H1 (cell line): Measurements from ENCODE around the gene SH3GL2. TPM values are rescaled to one million over a fixed set of nuclear protein-coding genes. Genes with fewer than 3 reads are reported as not detected.

Source experiments
- CTCF ChIA-PET: fragments of 300-600 bp; sonication (Branson Sonifier 250); formaldehyde crosslinking; loops from one replicate; lab custom pipeline; 2021; ENCODE audit not compliant: partially characterized antibody; lab: Charles Lee
- POLR2A ChIA-PET: fragments of 300-600 bp; sonication (Branson Sonifier 250); formaldehyde crosslinking; loops from one replicate; lab custom pipeline; 2021; ENCODE audit warnings: inconsistent platforms; ENCODE audit not compliant: partially characterized antibody; lab: Charles Lee
- DNase-seq, 2 experiments: peaks; one replicate each; pipeline versions ENCODE4 v3.0.0 to v3.0.0-alpha.2; 2010 to 2022; ENCODE audit warnings: low spot score in 2 of 2, low read depth in 1 of 2, mixed read lengths in 1 of 2
- FAIRE-seq: peaks from 2 replicates; lab custom pipeline; 2011; peaks lifted over from hg19 to GRCh38; lab: Jason Lieb, UNC
- H2AFZ ChIP-seq: 2 replicates; pipeline ENCODE4 v1.8.1; 2012; ENCODE audit warnings: low read length, inconsistent platforms
- H2AK5ac ChIP-seq: 2 replicates; pipeline ENCODE4 v1.6.1; 2013; ENCODE audit warnings: low read depth, low read length
- H2BK120ac ChIP-seq: replicated peaks from 2 replicates; pipeline ENCODE3; 2013; ENCODE audit warnings: low read depth, low read length, inconsistent platforms
- H2BK12ac ChIP-seq: 2 replicates; pipeline ENCODE4 v1.6.1; 2013; ENCODE audit warnings: low read depth, low read length
- H2BK15ac ChIP-seq: 2 replicates; pipeline ENCODE4 v1.6.1; 2013; ENCODE audit warnings: low read length
- H2BK20ac ChIP-seq: 2 replicates; pipeline ENCODE4 v1.6.1; 2013; ENCODE audit warnings: low read length
- H2BK5ac ChIP-seq: 2 replicates; pipeline ENCODE4 v1.6.1; 2013; ENCODE audit warnings: low read depth, low read length
- H3K14ac ChIP-seq: 2 replicates; pipeline ENCODE4 v1.6.1; 2013; ENCODE audit warnings: inconsistent platforms; ENCODE audit not compliant: insufficient read length
- H3K18ac ChIP-seq: 2 replicates; pipeline ENCODE4 v1.6.1; 2013; ENCODE audit warnings: low read length; ENCODE audit errors: extremely low read depth
- H3K23ac ChIP-seq: 2 replicates; pipeline ENCODE4 v1.6.1; 2013; ENCODE audit warnings: inconsistent platforms; ENCODE audit not compliant: insufficient read length
- H3K23me2 ChIP-seq: 2 replicates; pipeline ENCODE4 v1.6.1; 2013; ENCODE audit warnings: low read depth, low read length
- H3K27ac ChIP-seq: 2 replicates; pipeline ENCODE4 v1.6.1; 2011; ENCODE audit warnings: low read depth, low read length, inconsistent platforms
- H3K27me3 ChIP-seq, 4 experiments: replicated peaks in 1 of 4; 1 replicate in 1 of 4; 2 replicates in 3 of 4; pipeline versions ENCODE4 v1.6.1 to v1.8.1; 2011 to 2013; ENCODE audit warnings: low read length in 3 of 4, mild to moderate bottlenecking in 3 of 4, inconsistent platforms in 2 of 4, mixed read lengths in 2 of 4, moderate library complexity in 1 of 4; ENCODE audit not compliant: control insufficient read depth in 3 of 4, insufficient read depth in 3 of 4; ENCODE audit errors: extremely low read depth in 1 of 4
- H3K36me3 ChIP-seq, 4 experiments: 2 replicates each; pipeline versions ENCODE4 v1.6.1 to v1.8.1; 2011 to 2013; ENCODE audit warnings: mild to moderate bottlenecking in 4 of 4, low read length in 3 of 4, moderate library complexity in 2 of 4, control low read depth in 1 of 4, inconsistent platforms in 1 of 4; ENCODE audit not compliant: insufficient read depth in 4 of 4, control insufficient read depth in 2 of 4
- H3K4ac ChIP-seq: replicated peaks from 2 replicates; pipeline ENCODE3; 2013; ENCODE audit warnings: low read length, low read depth, mixed read lengths, inconsistent platforms; ENCODE audit not compliant: insufficient read length
- H3K4me1 ChIP-seq, 4 experiments: replicated peaks in 1 of 4; 1 replicate in 1 of 4; 2 replicates in 3 of 4; pipeline versions ENCODE4 v1.6.1 to v1.8.1; 2011 to 2013; ENCODE audit warnings: low read length in 3 of 4, inconsistent platforms in 2 of 4, mixed read lengths in 1 of 4; ENCODE audit not compliant: insufficient read depth in 4 of 4, control insufficient read depth in 3 of 4
- H3K4me2 ChIP-seq, 2 experiments: 2 replicates each; pipeline versions ENCODE4 v1.6.1 to v1.8.1; 2011 to 2013; ENCODE audit warnings: low read depth in 2 of 2, low read length in 2 of 2, control low read depth in 1 of 2, inconsistent platforms in 1 of 2, mild to moderate bottlenecking in 1 of 2; ENCODE audit not compliant: insufficient read depth in 1 of 2
- H3K4me3 ChIP-seq, 4 experiments: fragments of 200-600, 300-600 bp in 1 of 4; sonication (generic), shearing (Covaris generic), sonication (Bioruptor Twin) in 1 of 4; 2 replicates each; pipeline versions ENCODE4 v1.5.1 to v1.8.1; 2011 to 2016; ENCODE audit warnings: low read length in 4 of 4, low read depth in 3 of 4, control low read depth in 2 of 4, inconsistent platforms in 2 of 4, mild to moderate bottlenecking in 2 of 4, mixed read lengths in 1 of 4, moderate library complexity in 1 of 4; ENCODE audit not compliant: insufficient read depth in 2 of 4; ENCODE audit errors: extremely low read depth in 1 of 4
- H3K56ac ChIP-seq: replicated peaks from 2 replicates; pipeline ENCODE3; 2013; ENCODE audit warnings: low read depth, mild to moderate bottlenecking, mixed read lengths, low read length, inconsistent platforms; ENCODE audit not compliant: insufficient read length
- H3K79me1 ChIP-seq: 2 replicates; pipeline ENCODE4 v1.6.1; 2013; ENCODE audit warnings: low read depth, low read length, control low read depth
- H3K79me2 ChIP-seq, 2 experiments: 2 replicates each; pipeline versions ENCODE4 v1.6.1 to v1.8.1; 2012 to 2013; ENCODE audit warnings: low read length in 2 of 2, mild to moderate bottlenecking in 2 of 2, inconsistent platforms in 1 of 2; ENCODE audit not compliant: insufficient read depth in 2 of 2, control insufficient read depth in 1 of 2
- H3K9ac ChIP-seq, 4 experiments: replicated peaks in 1 of 4; 1 replicate in 1 of 4; 2 replicates in 3 of 4; pipeline versions ENCODE4 v1.6.1 to v1.8.1; 2011 to 2013; ENCODE audit warnings: low read depth in 3 of 4, low read length in 3 of 4, control low read depth in 2 of 4, mild to moderate bottlenecking in 2 of 4, moderate library complexity in 2 of 4, inconsistent platforms in 1 of 4; ENCODE audit errors: extremely low read depth in 1 of 4
- H3K9me3 ChIP-seq, 2 experiments: 2 replicates each; pipeline versions ENCODE4 v1.6.1 to v1.8.1; 2012 to 2013; ENCODE audit warnings: mild to moderate bottlenecking in 2 of 2, moderate library complexity in 2 of 2, control low read depth in 1 of 2, inconsistent platforms in 1 of 2, low read depth in 1 of 2, low read length in 1 of 2, mixed read lengths in 1 of 2; ENCODE audit not compliant: insufficient read depth in 2 of 2
- H4K20me1 ChIP-seq, 2 experiments: replicated peaks in 1 of 2; 2 replicates each; pipeline versions ENCODE3 to v1.8.1; 2011 to 2013; ENCODE audit warnings: inconsistent platforms in 2 of 2, low read length in 2 of 2, mild to moderate bottlenecking in 1 of 2; ENCODE audit not compliant: insufficient read depth in 2 of 2, control insufficient read depth in 1 of 2
- H4K5ac ChIP-seq: 2 replicates; pipeline ENCODE4 v1.6.1; 2013; ENCODE audit warnings: low read length, low read depth, mixed read lengths, inconsistent platforms; ENCODE audit not compliant: insufficient read length
- H4K8ac ChIP-seq: 2 replicates; pipeline ENCODE4 v1.8.0; 2013; ENCODE audit warnings: mild to moderate bottlenecking, moderate library complexity, low read length, inconsistent platforms; ENCODE audit not compliant: insufficient read depth; ENCODE audit errors: extremely low read depth
- H4K91ac ChIP-seq: replicated peaks from 2 replicates; pipeline ENCODE3; 2013; ENCODE audit warnings: low read length, mixed read lengths, inconsistent platforms; ENCODE audit not compliant: insufficient read length
- ATF2 ChIP-seq: IDR thresholded peaks from 2 replicates; pipeline ENCODE4 v1.6.1; 2012; ENCODE audit warnings: low read length, inconsistent platforms
- BCL11A ChIP-seq, 2 experiments: IDR thresholded peaks; one replicate each; pipeline ENCODE4 v1.6.1; 2011; ENCODE audit warnings: low read depth in 2 of 2, low read length in 2 of 2, mild to moderate bottlenecking in 2 of 2
- EP300 ChIP-seq, 2 experiments: IDR thresholded peaks; 1 replicate in 1 of 2; 2 replicates in 1 of 2; pipeline ENCODE4 v1.6.1; 2011 to 2012; ENCODE audit warnings: low read depth in 2 of 2, low read length in 2 of 2, mild to moderate bottlenecking in 2 of 2, borderline replicate concordance in 1 of 2, inconsistent platforms in 1 of 2, moderate library complexity in 1 of 2
- HDAC2 ChIP-seq, 2 experiments: fragments of 300-600 bp in 1 of 2; sonication (generic) in 1 of 2; IDR thresholded peaks; 2 replicates each; pipeline ENCODE4 v1.6.1; 2011 to 2012; ENCODE audit warnings: low read depth in 2 of 2, low read length in 2 of 2, mild to moderate bottlenecking in 2 of 2, moderate library complexity in 2 of 2, borderline replicate concordance in 1 of 2, inconsistent platforms in 1 of 2
- JUN ChIP-seq: IDR thresholded peaks from 2 replicates; pipeline ENCODE4 v1.6.1; 2011; ENCODE audit warnings: low read depth, mild to moderate bottlenecking, improper control_type of control experiment, low read length
- MAX ChIP-seq: IDR thresholded peaks from 2 replicates; pipeline ENCODE4 v1.6.1; 2012; ENCODE audit warnings: inconsistent platforms
- NRF1 ChIP-seq: IDR thresholded peaks from 2 replicates; pipeline ENCODE4 v1.6.1; 2011; ENCODE audit warnings: mild to moderate bottlenecking, low read depth, low read length, improper control_type of control experiment
- USF2 ChIP-seq: IDR thresholded peaks from 2 replicates; pipeline ENCODE4 v1.6.1; 2011; ENCODE audit warnings: low read length, improper control_type of control experiment
- WGBS, 2 experiments: shearing (Covaris generic) in 1 of 2; methylation state at CpG; one replicate each; pipeline versions ENCODE4 v1.1.6 to v1.1.7; 2013 to 2015; ENCODE audit warnings: low lambda C conversion rate in 2 of 2, mixed read lengths in 2 of 2, inconsistent platforms in 1 of 2, low coverage in 1 of 2, missing lambda C conversion rate in 1 of 2; ENCODE audit not compliant: insufficient replicate concordance in 2 of 2, insufficient coverage in 1 of 2, insufficient read length in 1 of 2; ENCODE audit errors: extremely low coverage in 1 of 2, missing lambda C conversion rate in 1 of 2; 5-methylcytosine and 5-hydroxymethylcytosine counted together
- polyA plus RNA-seq, 7 experiments: library from polyadenylated mRNA; depleted of rRNA in 3 of 7; stranded (reverse) in 5 of 7; unstranded in 2 of 7; fragments of >200 nt in 5 of 7; fragments of 200-250 nt in 2 of 7; gene quantifications; 1 replicate in 5 of 7; 2 replicates in 1 of 7; 4 replicates in 1 of 7; pipeline versions ENCODE4 v1.2.1 to v1.2.3, GENCODE V29; 2011 to 2013; ENCODE audit warnings: missing spikeins in 2 of 7, mixed read lengths in 2 of 7
- total RNA-seq: library from RNA; stranded (reverse); fragmentation: NEBNext Ultra II Directional; extraction: Animal tissue kit (Norgen Biotek cat#: 25700); gene quantifications from 2 replicates; pipeline ENCODE4 v1.2.1, GENCODE V29; 2021

The SH3GL2 gene
- total and polyA plus RNA-seq, 2 of the 8 experiments (the other 6 are each of a cell fraction or from before 2014, with no cell fraction given) = 4.7 to 5.3 TPM

GRCh38 chr9:17622749-17623148 lies 43.9 kb downstream of the SH3GL2 start:
- H3K23me2 ChIP-seq = peaks cover under 1% of the 10 kb centered on the region; the same call in 1 of the 2 replicates
- H3K18ac ChIP-seq = no peak overlapping the region
- DNase-seq = no peak
- no peaks in the 10 kb centered on the region for H3K27me3 ChIP-seq
- H2AFZ ChIP-seq = no peak overlapping the region
- H4K8ac ChIP-seq = no peak overlapping the region
- H3K4ac ChIP-seq = no peak overlapping the region
- H3K23ac ChIP-seq = no peak overlapping the region
- 78% methylated on average over 4 of the region's 6 CpGs; no CpG with 5 or more reads in 1 of the 2 experiments for WGBS, 2 experiments
- no peak overlapping the region for H2AK5ac ChIP-seq
- H2BK120ac ChIP-seq = no peak overlapping the region
- H2BK5ac ChIP-seq = no peak overlapping the region
- TF ChIP-seq EP300 (IDR thresholded peaks at IDR 0.05; ENCODE audit: borderline replicate concordance in 1 of 2, low read depth in 2 of 2, low read length in 2 of 2) (no peak), JUN (no peak), USF2 (no peak), BCL11A (IDR thresholded peaks at IDR 0.05; ENCODE audit: low read depth in 2 of 2, low read length in 2 of 2) (no peak), NRF1 (no peak), MAX (no peak), ATF2 (no peak), HDAC2 (IDR thresholded peaks at IDR 0.05; ENCODE audit: borderline replicate concordance in 1 of 2, low read depth in 2 of 2, low read length in 2 of 2) (no peak)
- no peak overlapping the region for H2BK15ac ChIP-seq
- H2BK20ac ChIP-seq = no peak overlapping the region
- H3K14ac ChIP-seq = no peak overlapping the region
- no peak overlapping the region for H3K4me2 ChIP-seq
- no peak for FAIRE-seq
- POLR2A ChIA-PET = no interaction called here
- no peaks in the 10 kb centered on the region for H3K79me1 ChIP-seq
- H3K79me2 ChIP-seq = no peaks in the 10 kb centered on the region; a peak in 1 of 4 replicates
- H3K9ac ChIP-seq = no peak overlapping the region
- no peak overlapping the region for H3K4me3 ChIP-seq
- no peaks in the 10 kb centered on the region for H3K36me3 ChIP-seq
- H4K91ac ChIP-seq = no peak overlapping the region
- H3K56ac ChIP-seq = no peak overlapping the region
- no peak overlapping the region for H2BK12ac ChIP-seq
- H3K27ac ChIP-seq = no peak overlapping the region
- H4K20me1 ChIP-seq = no peaks in the 10 kb centered on the region
- H3K9me3 ChIP-seq = no peaks in the 10 kb centered on the region
- CTCF ChIA-PET = interaction anchor here (1.0 kb wide), 1 partner anchor 11 kb away, joined by 3 read pairs; no protein-coding TSS in a partner anchor
- H4K5ac ChIP-seq = no peak overlapping the region
- H3K4me1 ChIP-seq = no peaks in the 10 kb centered on the region; a peak in 1 of 7 replicates
